Breast epithelium (tissue), 4 donors: ENCODE data around the gene ABCG2. TPM values are rescaled to one million over a fixed set of nuclear protein-coding genes. Genes with fewer than 3 reads are reported as not detected.
"Not testable (repeated sequence)": the region's sequence is repeated elsewhere in the genome, so short reads cannot be mapped to it uniquely, and the experiment has no call there.

Experiments
- DNase-seq, 2 donors: peaks; one replicate each; pipeline ENCODE4 v3.0.0-alpha.2; 2019; ENCODE audit warnings: low spot score in 2 of 2
- H3K27ac ChIP-seq, 2 donors: fragments of 200-600 bp; sonication (generic) in 1 of 2; one replicate each; pipeline ENCODE4 v1.5.1; 2016 to 2019; ENCODE audit warnings: mild to moderate bottlenecking in 1 of 2
- H3K27me3 ChIP-seq, 2 donors: fragments of 200-600 bp; sonication (generic) in 1 of 2; one replicate each; pipeline versions ENCODE4 v1.5.1 to v1.6.0; 2017 to 2019; ENCODE audit warnings: control low read depth in 1 of 2, mild to moderate bottlenecking in 1 of 2
- H3K36me3 ChIP-seq: fragments of 200-600 bp; one replicate; pipeline ENCODE4 v1.5.1; 2019
- H3K4me1 ChIP-seq, 2 donors: fragments of 200-600 bp; sonication (generic); one replicate each; pipeline ENCODE4 v1.5.1; 2016 to 2019; ENCODE audit warnings: control low read depth in 1 of 2
- H3K4me3 ChIP-seq, 3 donors: fragments of 200-600 bp; sonication (generic); 1 replicate in 2 of 3; 2 replicates in 1 of 3; pipeline ENCODE4 v1.5.1; 2016 to 2019; ENCODE audit warnings: mild to moderate bottlenecking in 3 of 3, moderate library complexity in 2 of 3
- H3K9me3 ChIP-seq, 2 donors: fragments of 200-600 bp; sonication (generic) in 1 of 2; one replicate each; pipeline ENCODE4 v1.5.1; 2016 to 2019; ENCODE audit warnings: control low read depth in 1 of 2
- CTCF ChIP-seq, 3 donors: fragments of 450-650 bp; IDR thresholded peaks; one replicate each; pipeline ENCODE4 v1.5.1; 2016 to 2017; ENCODE audit warnings: antibody characterized with exemption in 3 of 3, mild to moderate bottlenecking in 3 of 3, moderate library complexity in 3 of 3
- POLR2A ChIP-seq: fragments of 450-650 bp; IDR thresholded peaks from one replicate; pipeline ENCODE4 v1.6.1; 2016; ENCODE audit warnings: antibody characterized with exemption, mild to moderate bottlenecking, moderate library complexity
- POLR2AphosphoS5 ChIP-seq, 3 donors: sonication (generic); formaldehyde crosslinking; IDR thresholded peaks; one replicate each; pipeline ENCODE4 v1.6.1; 2017; ENCODE audit warnings: antibody characterized with exemption in 3 of 3
- intact Hi-C: fragments of 100-400 bp; cut with DNase I; formaldehyde crosslinking; loops from one replicate; pipeline ENCODE4 v1.15.1; 2023; ENCODE audit warnings: low total_unique reads
- total RNA-seq, 3 donors: library from RNA; depleted of rRNA; stranded (reverse); fragments of >200 nt; gene quantifications; one replicate each; pipeline ENCODE4 v1.1.0, GENCODE V29; 2016

ABCG2 gene
- total RNA-seq, 3 donors from 2014 or later: 2.6 to 8.6 (median 6.9) TPM

- no peak for TF ChIP-seq CTCF (IDR thresholded peaks at IDR 0.05)
- TF ChIP-seq POLR2AphosphoS5 (IDR thresholded peaks at IDR 0.05): no peak
- no peak for TF ChIP-seq POLR2A
- no peak for DNase-seq
- Histone ChIP-seq H3K9me3 (no peaks in the 10 kb centered on the region), H3K4me1 (no peaks in the 10 kb centered on the region), H3K36me3 (no peaks in the 10 kb centered on the region), H3K4me3 (no peak overlapping the region), H3K27me3 (no peaks in the 10 kb centered on the region), H3K27ac (no peak overlapping the region)
- intact Hi-C loops: no loop called here
Observed at GRCh38 chr4:88134536-88135355, 23.7 kb downstream of the ABCG2 start.

- intact Hi-C loops: no loop called here
- no peak overlapping the region for H3K4me3 ChIP-seq
- H3K27me3 ChIP-seq: no peaks in the 10 kb centered on the region
- no peaks in the 10 kb centered on the region for H3K9me3 ChIP-seq
- no peaks in the 10 kb centered on the region for H3K36me3 ChIP-seq
- no peak for DNase-seq
- H3K27ac ChIP-seq: no peak overlapping the region
- TF ChIP-seq POLR2A (no peak), CTCF (IDR thresholded peaks at IDR 0.05) (no peak), POLR2AphosphoS5 (IDR thresholded peaks at IDR 0.05) (no peak)
- no peaks in the 10 kb centered on the region for H3K4me1 ChIP-seq
Observed at GRCh38 chr4:88134111-88134510, 24.3 kb downstream of the ABCG2 start.

GRCh38 chr4:88130544-88131305 is 27.7 kb downstream of the ABCG2 start:
- no peak for DNase-seq
- no peaks in the 10 kb centered on the region for H3K36me3 ChIP-seq
- no peaks in the 10 kb centered on the region for H3K4me1 ChIP-seq
- H3K27me3 ChIP-seq: no peaks in the 10 kb centered on the region
- H3K4me3 ChIP-seq: no peak overlapping the region
- TF ChIP-seq CTCF (IDR thresholded peaks at IDR 0.05) (no peak), POLR2A (no peak)
- H3K9me3 ChIP-seq: no peaks in the 10 kb centered on the region
- intact Hi-C loops: no loop called here
- H3K27ac ChIP-seq: no peak overlapping the region

GRCh38 chr4:88130003-88130402 is 28.4 kb downstream of the ABCG2 start:
- no peak for DNase-seq
- Histone ChIP-seq H3K36me3 (no peaks in the 10 kb centered on the region), H3K27ac (no peak overlapping the region), H3K4me3 (no peak overlapping the region), H3K9me3 (no peaks in the 10 kb centered on the region), H3K4me1 (no peaks in the 10 kb centered on the region), H3K27me3 (no peaks in the 10 kb centered on the region)
- intact Hi-C loops: no loop called here
- TF ChIP-seq POLR2AphosphoS5 (IDR thresholded peaks at IDR 0.05): no peak
- no peak for TF ChIP-seq CTCF (IDR thresholded peaks at IDR 0.05)
- TF ChIP-seq POLR2A: no peak

- H3K4me3 ChIP-seq, H3K36me3 ChIP-seq, H3K27me3 ChIP-seq, H3K4me1 ChIP-seq, H3K27ac ChIP-seq, DNase-seq, intact Hi-C loops: not testable (repeated sequence)
- H3K9me3 ChIP-seq: peaks cover 9 to 22% of the 10 kb centered on the region in 2 donors
Observed at GRCh38 chr4:88122260-88122659, 36.2 kb downstream of the ABCG2 start.
